Stimulated activated CD8-positive, alpha-beta memory T cell treated with anti-CD3 and anti-CD28 coated beads, Interleukin-7, amount 100 ng/mL, for 4 hours (primary cell): ENCODE data around the gene ZNF302.
A peak's percentile ranks its signal among the peaks of the same experiment; 100 is the strongest.
"Not testable (repeated sequence)": the region's sequence is repeated elsewhere in the genome, so short reads cannot be mapped to it uniquely, and the experiment has no call there.

Source experiments
- DNase-seq, 2 donors: peaks; one replicate each; pipeline ENCODE4 v3.0.0-alpha.2; 2020; ENCODE audit warnings: low read depth in 2 of 2

ZNF302 gene

GRCh38 chr19:34677386-34678084 lies at the start of gene ZNF302:
ZNF302 (plus strand) TSS chr19:34677678; CDS start chr19:34678805, 1,127 bp downstream.
- peak; percentile 93 to 96 for DNase-seq

GRCh38 chr19:34633802-34634201 lies 43.7 kb upstream of the ZNF302 start:
- DNase-seq, result no peak

GRCh38 chr19:34639491-34640085 lies 37.9 kb upstream of the ZNF302 start:
- DNase-seq, result peak; percentile 14 to 48

- no peak for DNase-seq
These were observed 35.2 kb upstream of the ZNF302 start for GRCh38 chr19:34642241-34642640.

- DNase-seq, result no peak
These were observed 32.5 kb upstream of the ZNF302 start for GRCh38 chr19:34644991-34645461.

GRCh38 chr19:34645551-34645950 lies 31.9 kb upstream of the ZNF302 start:
- DNase-seq, result no peak

GRCh38 chr19:34649886-34650543 lies 27.5 kb upstream of the ZNF302 start:
- DNase-seq, result no peak

GRCh38 chr19:34651747-34652146 lies 25.7 kb upstream of the ZNF302 start:
- DNase-seq, result no peak

- no peak for DNase-seq
These were observed 22.7 kb upstream of the ZNF302 start for GRCh38 chr19:34654796-34655195.

- no peak for DNase-seq
These were observed 21.8 kb upstream of the ZNF302 start for GRCh38 chr19:34655651-34656050.

GRCh38 chr19:34661357-34661756 lies 16.1 kb upstream of the ZNF302 start:
- DNase-seq, result no peak

- DNase-seq, result peak in 1 of 2 donors; percentile 12
These were observed 14.6 kb upstream of the ZNF302 start for GRCh38 chr19:34662919-34663318.

GRCh38 chr19:34664168-34664567 lies 13.3 kb upstream of the ZNF302 start:
- DNase-seq, result no peak

- DNase-seq, result no peak
These were observed 12.6 kb upstream of the ZNF302 start for GRCh38 chr19:34664870-34665269.

GRCh38 chr19:34665275-34665674 lies 12.2 kb upstream of the ZNF302 start:
- DNase-seq, result not testable (repeated sequence)

GRCh38 chr19:34666200-34666957 lies 11.1 kb upstream of the ZNF302 start:
- DNase-seq, result no peak

GRCh38 chr19:34666958-34667265 lies 10.6 kb upstream of the ZNF302 start:
- DNase-seq, result no peak

- DNase-seq, result no peak
These were observed 10.0 kb upstream of the ZNF302 start for GRCh38 chr19:34667349-34668076.

GRCh38 chr19:34668077-34668689 lies 9.3 kb upstream of the ZNF302 start:
- DNase-seq, result not testable (repeated sequence)

- not testable (repeated sequence) for DNase-seq
These were observed 8.8 kb upstream of the ZNF302 start for GRCh38 chr19:34668690-34669089.

- DNase-seq, result no peak
These were observed 8.2 kb upstream of the ZNF302 start for GRCh38 chr19:34669305-34669704.
